ENCODE measurements around the gene TMEM17. TPM values are rescaled to one million over a fixed set of nuclear protein-coding genes. Genes with fewer than 3 reads are reported as not detected.

Gene TMEM17
- total and polyA plus RNA-seq, 2 of the 13 experiments (the other 11 are each of a cell fraction or from before 2014, with no cell fraction given), result 0.22 to 0.50 TPM

- TF ChIP-seq FOXO4 (CRISPR knock-in tag; conservative IDR thresholded peaks at IDR 0.05) (no peak), ARNTL (CRISPR knock-in tag; IDR thresholded peaks at IDR 0.05) (peak; percentile 26; the same call in 1 of the 2 replicates), ATF6 (CRISPR knock-in tag; conservative IDR thresholded peaks at IDR 0.05) (0 out of 2 replicates have a peak, but pooled peaks have one; percentile 84), ZBTB33 (CRISPR knock-in tag; IDR thresholded peaks at IDR 0.05) (peak; percentile 91), SP140L (CRISPR knock-in tag; IDR thresholded peaks at IDR 0.05; ENCODE audit: borderline replicate concordance) (peak; percentile 76; the same call in 1 of the 2 replicates), FOXO1 (CRISPR knock-in tag; IDR thresholded peaks at IDR 0.05) (peak; percentile 58), YEATS4 (CRISPR knock-in tag; IDR thresholded peaks at IDR 0.05; ENCODE audit: borderline replicate concordance) (peak; percentile 93), ZNF143 (CRISPR knock-in tag; IDR thresholded peaks at IDR 0.05) (0 out of 2 replicates have a peak, but pooled peaks have one; percentile 34), ZNF782 (CRISPR knock-in tag; IDR thresholded peaks at IDR 0.05; ENCODE audit: borderline replicate concordance) (peak; percentile 92), SMAD3 (CRISPR knock-in tag; IDR thresholded peaks at IDR 0.05) (peak; percentile 68; the same call in 1 of the 2 replicates), ZNF276 (CRISPR knock-in tag; IDR thresholded peaks at IDR 0.05; ENCODE audit: low read depth) (peak; percentile 76), GTF2F1 (IDR thresholded peaks at IDR 0.05; ENCODE audit: low read length) (0 out of 2 replicates have a peak, but pooled peaks have one; percentile 35), USF2 (IDR thresholded peaks at IDR 0.05; ENCODE audit: low read depth, low read length) (no peak), USF2 (CRISPR knock-in tag; IDR thresholded peaks at IDR 0.05; ENCODE audit: borderline replicate concordance) (no peak; the same call in 1 of the 2 replicates), ZBTB7B (CRISPR knock-in tag; IDR thresholded peaks at IDR 0.05) (peak; percentile 100), REPIN1 (CRISPR knock-in tag; IDR thresholded peaks at IDR 0.05; ENCODE audit: borderline replicate concordance, low read depth) (peak; percentile 90), PHF20 (CRISPR knock-in tag; IDR thresholded peaks at IDR 0.05) (0 out of 2 replicates have a peak, but pooled peaks have one; percentile 41), ZFP36L1 (CRISPR knock-in tag; IDR thresholded peaks at IDR 0.05) (no peak), SNAPC5 (CRISPR knock-in tag; IDR thresholded peaks at IDR 0.05; ENCODE audit: borderline replicate concordance) (no peak)
Observed at GRCh38 chr2:62456721-62457539, 49.1 kb downstream of the TMEM17 start (continued).
